Neural cell (in vitro differentiated cells): ENCODE measurements around the gene TSPAN17.

Source experiments
- EZH2 ChIP-seq: fragments of 200-600, 300-800 bp; shearing (Covaris generic), sonication (generic); IDR thresholded peaks from 2 replicates; pipeline ENCODE4 v1.6.1; 2014; ENCODE audit warnings: antibody characterized with exemption, low read length, borderline replicate concordance, mild to moderate bottlenecking; ENCODE audit not compliant: insufficient read depth, poor library complexity, severe bottlenecking
- POLR2AphosphoS5 ChIP-seq: IDR thresholded peaks from 2 replicates; pipeline ENCODE4 v1.6.1; 2012
- TF ChIP-seq, protein P1 (sequence below): fragments of 450-650 bp; IDR thresholded peaks from 2 replicates; pipeline ENCODE4 v1.5.1; 2014; ENCODE audit warnings: antibody characterized with exemption, mild to moderate bottlenecking, moderate library complexity; ENCODE audit not compliant: poor library complexity, severe bottlenecking

DNA sequence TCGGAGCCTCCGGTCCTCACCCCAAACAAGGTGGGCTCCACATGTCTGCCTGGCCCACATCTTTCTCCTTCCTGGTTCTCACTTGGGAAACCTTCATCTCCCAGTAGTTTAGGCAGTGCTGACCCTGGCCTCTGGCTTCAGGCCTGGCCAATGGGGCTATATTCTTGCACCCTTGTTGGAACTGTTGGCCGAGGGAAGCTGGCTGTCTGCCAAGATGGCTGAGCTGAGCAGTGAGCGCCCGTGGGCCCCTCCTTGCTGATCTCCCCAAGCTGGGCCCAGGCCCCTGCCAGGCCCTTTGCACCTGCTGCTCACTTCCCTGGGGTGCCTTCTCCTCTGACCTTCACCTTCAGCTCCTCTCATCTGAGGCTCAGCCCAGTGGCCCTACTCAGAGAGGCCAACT lies 31.3 kb downstream of the TSPAN17 start:
- TF ChIP-seq, protein P1, sequence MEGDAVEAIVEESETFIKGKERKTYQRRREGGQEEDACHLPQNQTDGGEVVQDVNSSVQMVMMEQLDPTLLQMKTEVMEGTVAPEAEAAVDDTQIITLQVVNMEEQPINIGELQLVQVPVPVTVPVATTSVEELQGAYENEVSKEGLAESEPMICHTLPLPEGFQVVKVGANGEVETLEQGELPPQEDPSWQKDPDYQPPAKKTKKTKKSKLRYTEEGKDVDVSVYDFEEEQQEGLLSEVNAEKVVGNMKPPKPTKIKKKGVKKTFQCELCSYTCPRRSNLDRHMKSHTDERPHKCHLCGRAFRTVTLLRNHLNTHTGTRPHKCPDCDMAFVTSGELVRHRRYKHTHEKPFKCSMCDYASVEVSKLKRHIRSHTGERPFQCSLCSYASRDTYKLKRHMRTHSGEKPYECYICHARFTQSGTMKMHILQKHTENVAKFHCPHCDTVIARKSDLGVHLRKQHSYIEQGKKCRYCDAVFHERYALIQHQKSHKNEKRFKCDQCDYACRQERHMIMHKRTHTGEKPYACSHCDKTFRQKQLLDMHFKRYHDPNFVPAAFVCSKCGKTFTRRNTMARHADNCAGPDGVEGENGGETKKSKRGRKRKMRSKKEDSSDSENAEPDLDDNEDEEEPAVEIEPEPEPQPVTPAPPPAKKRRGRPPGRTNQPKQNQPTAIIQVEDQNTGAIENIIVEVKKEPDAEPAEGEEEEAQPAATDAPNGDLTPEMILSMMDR, result no peak
- TF ChIP-seq POLR2AphosphoS5 (no peak), EZH2 (no peak)
